Mucosa of rectum (tissue), 2 donors: ENCODE results near the gene TECTB.

Experiments
- H3K27ac ChIP-seq, 2 donors: one replicate each; pipeline ENCODE4 v1.7.0; 2013; ENCODE audit warnings: inconsistent platforms in 2 of 2, low read depth in 2 of 2, low read length in 2 of 2
- H3K27me3 ChIP-seq, 2 donors: one replicate each; pipeline ENCODE4 v1.7.0; 2013; ENCODE audit warnings: low read length in 2 of 2; ENCODE audit not compliant: control insufficient read depth in 2 of 2, insufficient read depth in 2 of 2
- H3K36me3 ChIP-seq, 2 donors: one replicate each; pipeline ENCODE4 v1.7.0; 2013; ENCODE audit warnings: low read length in 2 of 2; ENCODE audit not compliant: control insufficient read depth in 2 of 2, insufficient read depth in 2 of 2
- H3K4me1 ChIP-seq, 2 donors: one replicate each; pipeline ENCODE4 v1.7.0; 2013; ENCODE audit warnings: low read length in 2 of 2, mild to moderate bottlenecking in 1 of 2; ENCODE audit not compliant: control insufficient read depth in 2 of 2, insufficient read depth in 2 of 2
- H3K4me3 ChIP-seq, 2 donors: one replicate each; pipeline ENCODE4 v1.7.0; 2013; ENCODE audit warnings: low read length in 2 of 2
- H3K9ac ChIP-seq, 2 donors: one replicate each; pipeline ENCODE4 v1.7.0; 2013; ENCODE audit warnings: low read length in 2 of 2, low read depth in 1 of 2, mild to moderate bottlenecking in 1 of 2
- H3K9me3 ChIP-seq, 2 donors: one replicate each; pipeline ENCODE4 v1.7.0; 2013; ENCODE audit warnings: low read length in 2 of 2; ENCODE audit not compliant: control insufficient read depth in 2 of 2
- donor health status: healthy.
- donor health status: Normal muscosa, but diverticular disease.

TECTB gene

GRCh38 chr10:112283100-112283499, at the start of gene TECTB:
Gene TECTB, plus strand, starts transcription at chr10:112283400. Its CDS starts 335 bp downstream, at chr10:112283735.
- no peak within 1 kb of the TSS for H3K9ac ChIP-seq
- no peak within 1 kb of the TSS for H3K27ac ChIP-seq
- no peaks in the 10 kb centered on the region for H3K36me3 ChIP-seq
- H3K4me3 ChIP-seq, result no peak within 1 kb of the TSS
- no peaks in the 10 kb centered on the region for H3K4me1 ChIP-seq
- no peaks in the 10 kb centered on the region for H3K27me3 ChIP-seq
- H3K9me3 ChIP-seq, result no peaks in the 10 kb centered on the region

- Histone ChIP-seq H3K4me1 (no peaks in the 10 kb centered on the region), H3K27me3 (no peaks in the 10 kb centered on the region), H3K9me3 (peaks cover 0 to 3% of the 10 kb centered on the region in 2 donors), H3K27ac (no peak overlapping the region), H3K36me3 (no peaks in the 10 kb centered on the region), H3K9ac (no peak overlapping the region), H3K4me3 (no peak overlapping the region)
Observed at GRCh38 chr10:112235141-112235540, 48.1 kb upstream of the TECTB start.

- Histone ChIP-seq H3K4me3 (no peak overlapping the region), H3K9me3 (peaks cover 0 to 3% of the 10 kb centered on the region in 2 donors), H3K27me3 (no peaks in the 10 kb centered on the region), H3K36me3 (no peaks in the 10 kb centered on the region), H3K4me1 (no peaks in the 10 kb centered on the region), H3K27ac (no peak overlapping the region), H3K9ac (no peak overlapping the region)
Observed at GRCh38 chr10:112235920-112236319, 47.3 kb upstream of the TECTB start.

GRCh38 chr10:112236486-112236885, 46.7 kb upstream of the TECTB start:
- H3K36me3 ChIP-seq, result no peaks in the 10 kb centered on the region
- no peaks in the 10 kb centered on the region for H3K27me3 ChIP-seq
- no peak overlapping the region for H3K9ac ChIP-seq
- H3K9me3 ChIP-seq, result peaks cover 0 to 3% of the 10 kb centered on the region in 2 donors
- H3K4me1 ChIP-seq, result no peaks in the 10 kb centered on the region
- no peak overlapping the region for H3K27ac ChIP-seq
- no peak overlapping the region for H3K4me3 ChIP-seq

- Histone ChIP-seq H3K9ac (no peak overlapping the region), H3K9me3 (peaks cover 0 to 3% of the 10 kb centered on the region in 2 donors), H3K4me3 (no peak overlapping the region), H3K27ac (no peak overlapping the region), H3K4me1 (no peaks in the 10 kb centered on the region), H3K27me3 (no peaks in the 10 kb centered on the region), H3K36me3 (no peaks in the 10 kb centered on the region)
Observed at GRCh38 chr10:112239347-112239746, 43.9 kb upstream of the TECTB start.

GRCh38 chr10:112240441-112240840, 42.8 kb upstream of the TECTB start:
- H3K36me3 ChIP-seq, result no peaks in the 10 kb centered on the region
- no peaks in the 10 kb centered on the region for H3K4me1 ChIP-seq
- H3K27ac ChIP-seq, result no peak overlapping the region
- H3K27me3 ChIP-seq, result no peaks in the 10 kb centered on the region
- H3K4me3 ChIP-seq, result no peak overlapping the region
- H3K9me3 ChIP-seq, result peaks cover 0 to 3% of the 10 kb centered on the region in 2 donors
- no peak overlapping the region for H3K9ac ChIP-seq

GRCh38 chr10:112241651-112242341, 41.4 kb upstream of the TECTB start:
- Histone ChIP-seq H3K9me3 (peaks cover 0 to 3% of the 10 kb centered on the region in 2 donors), H3K36me3 (no peaks in the 10 kb centered on the region), H3K27me3 (no peaks in the 10 kb centered on the region), H3K9ac (no peak overlapping the region), H3K27ac (no peak overlapping the region), H3K4me1 (no peaks in the 10 kb centered on the region), H3K4me3 (no peak overlapping the region)

- H3K4me3 ChIP-seq, result no peak overlapping the region
- no peaks in the 10 kb centered on the region for H3K36me3 ChIP-seq
- no peak overlapping the region for H3K27ac ChIP-seq
- no peaks in the 10 kb centered on the region for H3K4me1 ChIP-seq
- no peaks in the 10 kb centered on the region for H3K27me3 ChIP-seq
- H3K9ac ChIP-seq, result no peak overlapping the region
- H3K9me3 ChIP-seq, result peaks cover 0 to 3% of the 10 kb centered on the region in 2 donors
Observed at GRCh38 chr10:112242769-112243168, 40.4 kb upstream of the TECTB start.

GRCh38 chr10:112243713-112244112, 39.5 kb upstream of the TECTB start:
- Histone ChIP-seq H3K36me3 (no peaks in the 10 kb centered on the region), H3K4me3 (no peak overlapping the region), H3K4me1 (no peaks in the 10 kb centered on the region), H3K27ac (no peak overlapping the region), H3K9me3 (peaks cover 0 to 3% of the 10 kb centered on the region in 2 donors), H3K9ac (no peak overlapping the region), H3K27me3 (no peaks in the 10 kb centered on the region)

- no peak overlapping the region for H3K9ac ChIP-seq
- no peak overlapping the region for H3K27ac ChIP-seq
- H3K4me3 ChIP-seq, result no peak overlapping the region
- no peaks in the 10 kb centered on the region for H3K4me1 ChIP-seq
- peaks cover 0 to 3% of the 10 kb centered on the region in 2 donors for H3K9me3 ChIP-seq
- no peaks in the 10 kb centered on the region for H3K36me3 ChIP-seq
- no peaks in the 10 kb centered on the region for H3K27me3 ChIP-seq
Observed at GRCh38 chr10:112244197-112244596, 39.0 kb upstream of the TECTB start.
